GM23338 (cell line): ENCODE measurements around the gene EPS8. TPM values are rescaled to one million over a fixed set of nuclear protein-coding genes. Genes with fewer than 3 reads are reported as not detected.

Experiments used
- ATAC-seq: fragments of 200-7000 bp; cut with Tn5 transposase; 3 replicates; pipeline ENCODE4 v1.9.1; 2020
- DNase-seq: peaks from one replicate; pipeline ENCODE4 v3.0.0-alpha.2; 2015; ENCODE audit warnings: low spot score
- H2AFZ ChIP-seq: fragments of 200-600 bp; sonication (generic); 2 replicates; pipeline ENCODE4 v1.8.0; 2016; ENCODE audit warnings: antibody characterized with exemption, mild to moderate bottlenecking, moderate library complexity
- H3F3A ChIP-seq: fragments of 200-600 bp; sonication (generic); replicated peaks from 2 replicates; pipeline ENCODE4 v1.8.0; 2017; ENCODE audit warnings: antibody characterized with exemption, mixed run types, low read depth
- H3K27ac ChIP-seq: fragments of 200-600 bp; sonication (generic); 2 replicates; pipeline ENCODE4 v1.6.1; 2016; ENCODE audit warnings: low read depth
- H3K27me3 ChIP-seq: fragments of 200-600 bp; sonication (generic); 2 replicates; pipeline ENCODE4 v1.8.0; 2016; ENCODE audit warnings: mild to moderate bottlenecking, mixed run types, moderate library complexity; ENCODE audit not compliant: insufficient read depth
- H3K36me3 ChIP-seq: fragments of 200-600 bp; sonication (generic); 2 replicates; pipeline ENCODE4 v1.8.0; 2016; ENCODE audit warnings: mild to moderate bottlenecking; ENCODE audit not compliant: insufficient read depth
- H3K4me1 ChIP-seq: fragments of 200-600 bp; sonication (generic); 2 replicates; pipeline ENCODE4 v1.8.0; 2016; ENCODE audit warnings: mild to moderate bottlenecking, moderate library complexity; ENCODE audit not compliant: insufficient read depth
- H3K4me2 ChIP-seq: fragments of 200-600 bp; sonication (generic); 2 replicates; pipeline ENCODE4 v1.7.1; 2017; ENCODE audit warnings: mixed run types
- H3K4me3 ChIP-seq: fragments of 200-600 bp; sonication (generic); 2 replicates; pipeline ENCODE4 v1.6.1; 2016; ENCODE audit warnings: mixed run types
- H3K79me2 ChIP-seq: fragments of 200-600 bp; sonication (generic); replicated peaks from 2 replicates; pipeline ENCODE4 v1.8.0; 2017; ENCODE audit warnings: mild to moderate bottlenecking; ENCODE audit not compliant: insufficient read depth
- H3K9me2 ChIP-seq: fragments of 200-600 bp; sonication (generic); 2 replicates; pipeline ENCODE4 v1.8.0; 2017; ENCODE audit not compliant: insufficient read depth
- H4K20me1 ChIP-seq: fragments of 200-600 bp; sonication (generic); replicated peaks from 2 replicates; pipeline ENCODE4 v1.8.0; 2017; ENCODE audit warnings: mild to moderate bottlenecking; ENCODE audit not compliant: insufficient read depth
- H3K27ac Mint-ChIP-seq: 2 replicates; pipeline ENCODE4 v1.8.0; 2020; ENCODE audit warnings: inconsistent platforms, mild to moderate bottlenecking, moderate library complexity, mixed read lengths
- H3K27me3 Mint-ChIP-seq: 3 replicates; pipeline ENCODE4 v1.8.0; 2022; ENCODE audit warnings: low read depth, mild to moderate bottlenecking, moderate library complexity, mixed read lengths, inconsistent platforms; ENCODE audit not compliant: insufficient read depth, poor library complexity
- H3K36me3 Mint-ChIP-seq: 3 replicates; pipeline ENCODE4 v1.8.0; 2021; ENCODE audit warnings: low read depth, mild to moderate bottlenecking, inconsistent platforms, moderate library complexity, mixed read lengths
- H3K4me1 Mint-ChIP-seq: 3 replicates; pipeline ENCODE4 v1.8.0; 2020; ENCODE audit warnings: mild to moderate bottlenecking, inconsistent platforms, mixed read lengths
- H3K4me3 Mint-ChIP-seq: 3 replicates; pipeline ENCODE4 v1.8.0; 2021; ENCODE audit warnings: moderate library complexity, mild to moderate bottlenecking, inconsistent platforms, mixed read lengths
- H3K9me3 Mint-ChIP-seq: 3 replicates; pipeline ENCODE4 v1.8.0; 2020; ENCODE audit warnings: moderate library complexity, mild to moderate bottlenecking, inconsistent platforms, mixed read lengths
- CREB1 ChIP-seq: fragments of 250-450 bp; sonication (Bioruptor Pico); IDR thresholded peaks from 2 replicates; pipeline ENCODE4 v1.5.0; 2020; ENCODE audit warnings: low read depth, mild to moderate bottlenecking, moderate library complexity
- CTCF ChIP-seq, 2 experiments: fragments of 200-600 bp in 1 of 2; sonication (generic) in 1 of 2; conservative IDR thresholded peaks; 2 replicates each; pipeline versions ENCODE4 v1.5.1 to v1.6.1; 2016 to 2017; ENCODE audit warnings: antibody characterized with exemption in 2 of 2, low read depth in 2 of 2, mild to moderate bottlenecking in 2 of 2, moderate library complexity in 1 of 2
- ETS1 ChIP-seq: IDR thresholded peaks from 2 replicates; pipeline ENCODE4 v1.6.1; 2016; ENCODE audit warnings: antibody characterized with exemption
- EZH2 ChIP-seq: fragments of 200-600 bp; sonication (generic); IDR thresholded peaks from one replicate; pipeline ENCODE4 v1.8.0; 2017; ENCODE audit warnings: antibody characterized with exemption, mild to moderate bottlenecking, low read depth; ENCODE audit not compliant: unreplicated experiment
- NANOG ChIP-seq: IDR thresholded peaks from 2 replicates; pipeline ENCODE4 v1.6.1; 2016; ENCODE audit warnings: antibody characterized with exemption, borderline replicate concordance
- POLR2AphosphoS5 ChIP-seq: IDR thresholded peaks from 2 replicates; pipeline ENCODE4 v1.6.1; 2016; ENCODE audit warnings: antibody characterized with exemption, low read depth
- REST ChIP-seq: IDR thresholded peaks from one replicate; pipeline ENCODE4 v1.6.1; 2018; ENCODE audit warnings: antibody characterized with exemption; ENCODE audit not compliant: unreplicated experiment
- STAT1 ChIP-seq: IDR thresholded peaks from one replicate; pipeline ENCODE4 v1.6.1; 2016; ENCODE audit warnings: antibody characterized with exemption; ENCODE audit not compliant: unreplicated experiment
- ZNF114 ChIP-seq: fragments of 250-450 bp; sonication (Bioruptor Pico); IDR thresholded peaks from 2 replicates; pipeline ENCODE4 v1.5.0; 2020; ENCODE audit warnings: mild to moderate bottlenecking, moderate library complexity
- ZNF462 ChIP-seq: fragments of 250-450 bp; sonication (Bioruptor Pico); IDR thresholded peaks from 2 replicates; pipeline ENCODE4 v1.5.0; 2020; ENCODE audit warnings: mild to moderate bottlenecking, moderate library complexity
- polyA plus RNA-seq: library from polyadenylated mRNA; unstranded; fragments of >200 nt; fragmentation: Nextera tagmentation; extraction: Ambion mirVana; gene quantifications from 2 replicates; pipeline ENCODE4 v1.2.1, GENCODE V29; 2016
- total RNA-seq: library from RNA; depleted of rRNA; stranded (reverse); fragments of >200 nt; shearing (Covaris generic); gene quantifications from 2 replicates; pipeline ENCODE4 v1.2.3, GENCODE V29; 2014

EPS8 gene
- total and polyA plus RNA-seq, 2 experiments from 2014 or later = 3.5 to 5.4 TPM

GRCh38 chr12:15649347-15649746, 139.8 kb downstream of the EPS8 start (continued):
- TF ChIP-seq ZNF462 = no peak
- no peak for TF ChIP-seq STAT1
- no peak for TF ChIP-seq NANOG
- TF ChIP-seq ZNF114 (CRISPR knock-in tag) = no peak
- TF ChIP-seq CREB1 (CRISPR knock-in tag) = no peak
- no peak for TF ChIP-seq REST
- TF ChIP-seq POLR2AphosphoS5 = no peak

- H3K27me3 Mint-ChIP-seq = no peaks in the 10 kb centered on the region
- H3F3A ChIP-seq = no peaks in the 10 kb centered on the region
- TF ChIP-seq EZH2 = no peak
- TF ChIP-seq ETS1 = no peak
- TF ChIP-seq STAT1 = no peak
- TF ChIP-seq CTCF (conservative IDR thresholded peaks at IDR 0.05; ENCODE audit: low read depth in 2 of 2) = no peak
Observed at GRCh38 chr12:15648558-15648957, 140.6 kb downstream of the EPS8 start.

More at GRCh38 chr12:15648558-15648957, 140.6 kb downstream of the EPS8 start:
- no peaks in the 10 kb centered on the region; the same call in 2 of the 3 replicates for H3K36me3 Mint-ChIP-seq
- no peak overlapping the region for H3K4me3 Mint-ChIP-seq
- Histone ChIP-seq H3K27me3 (no peaks in the 10 kb centered on the region), H3K27ac (no peak overlapping the region), H3K4me3 (no peak overlapping the region), H3K4me2 (no peak overlapping the region), H2AFZ (no peak overlapping the region), H3K4me1 (0 out of 2 replicates have a peak, but pooled peaks cover 3% of the 10 kb centered on the region), H3K9me2 (no peaks in the 10 kb centered on the region), H3K79me2 (no peaks in the 10 kb centered on the region), H4K20me1 (no peaks in the 10 kb centered on the region), H3K36me3 (no peaks in the 10 kb centered on the region)
- ATAC-seq (no peak), DNase-seq (no peak)
- peaks cover 12% of the 10 kb centered on the region for H3K4me1 Mint-ChIP-seq
- no peak overlapping the region for H3K27ac Mint-ChIP-seq
- no peaks in the 10 kb centered on the region for H3K9me3 Mint-ChIP-seq
